ENCODE results near the gene MAD2L2. TPM values are rescaled to one million over a fixed set of nuclear protein-coding genes. Genes with fewer than 3 reads are reported as not detected.

The MAD2L2 gene
- polyA plus RNA-seq, 2 of the 4 experiments (the other 2 are of a cell fraction), result 31.2 to 32.5 TPM

- peak overlapping the region; percentile 26 for H3K4me3 ChIP-seq
- H3K27ac ChIP-seq, result peak overlapping the region; percentile 56 to 81; a peak in 5 of 6 replicates
- H3K4me2 ChIP-seq, result peak overlapping the region; percentile 83
- FAIRE-seq (no peak), ATAC-seq (peak; percentile 62 to 84), DNase-seq (ENCODE audit: low read depth in 1 of 2, low spot score in 1 of 2) (peak; percentile 57 to 84)
- ChIA-PET POLR2A (no interaction called here), CTCF (interaction anchor here (0.6 to 11.1 kb wide), 30 partner anchors 9 to 613 kb away, joined by 3 to 124 read pairs (median 4); partner anchors contain the start of genes AGTRAP, DISP3 and FBXO6)
- TF ChIP-seq, protein P1, sequence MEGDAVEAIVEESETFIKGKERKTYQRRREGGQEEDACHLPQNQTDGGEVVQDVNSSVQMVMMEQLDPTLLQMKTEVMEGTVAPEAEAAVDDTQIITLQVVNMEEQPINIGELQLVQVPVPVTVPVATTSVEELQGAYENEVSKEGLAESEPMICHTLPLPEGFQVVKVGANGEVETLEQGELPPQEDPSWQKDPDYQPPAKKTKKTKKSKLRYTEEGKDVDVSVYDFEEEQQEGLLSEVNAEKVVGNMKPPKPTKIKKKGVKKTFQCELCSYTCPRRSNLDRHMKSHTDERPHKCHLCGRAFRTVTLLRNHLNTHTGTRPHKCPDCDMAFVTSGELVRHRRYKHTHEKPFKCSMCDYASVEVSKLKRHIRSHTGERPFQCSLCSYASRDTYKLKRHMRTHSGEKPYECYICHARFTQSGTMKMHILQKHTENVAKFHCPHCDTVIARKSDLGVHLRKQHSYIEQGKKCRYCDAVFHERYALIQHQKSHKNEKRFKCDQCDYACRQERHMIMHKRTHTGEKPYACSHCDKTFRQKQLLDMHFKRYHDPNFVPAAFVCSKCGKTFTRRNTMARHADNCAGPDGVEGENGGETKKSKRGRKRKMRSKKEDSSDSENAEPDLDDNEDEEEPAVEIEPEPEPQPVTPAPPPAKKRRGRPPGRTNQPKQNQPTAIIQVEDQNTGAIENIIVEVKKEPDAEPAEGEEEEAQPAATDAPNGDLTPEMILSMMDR (IDR thresholded peaks at IDR 0.05), result peak; percentile 79
- no peak for TF ChIP-seq EHF (CRISPR knock-in tag; IDR thresholded peaks at IDR 0.05)
- peak; percentile 91 for TF ChIP-seq ZFP36 (IDR thresholded peaks at IDR 0.05; ENCODE audit: borderline replicate concordance, partially characterized antibody)
- no peak for TF ChIP-seq RARB (CRISPR knock-in tag; IDR thresholded peaks at IDR 0.05)
- TF ChIP-seq POLR2A (IDR thresholded peaks at IDR 0.05; ENCODE audit: low read length), result peak; percentile 14; the same call in 1 of the 2 replicates
- TF ChIP-seq PHF8 (IDR thresholded peaks at IDR 0.05; ENCODE audit: borderline replicate concordance, low read depth), result no peak
- TF ChIP-seq JUN (IDR thresholded peaks at IDR 0.05), result 0 out of 5 replicates have a peak, but pooled peaks of 1 of the 2 experiments have one; percentile 17
- no peak for TF ChIP-seq TP53 (CRISPR knock-in tag; IDR thresholded peaks at IDR 0.05)
- peak; percentile 80 for TF ChIP-seq SMC3 (IDR thresholded peaks at IDR 0.05)
- 0 out of 2 replicates have a peak, but pooled peaks have one; percentile 45 for TF ChIP-seq MAX (IDR thresholded peaks at IDR 0.05)
- TF ChIP-seq RAD21 (conservative IDR thresholded peaks at IDR 0.05 in 1 of 2, IDR thresholded peaks at IDR 0.05 in 1 of 2), result peak; percentile 65 to 76
- no peak for TF ChIP-seq PBX3 (IDR thresholded peaks at IDR 0.05)
- no peaks in the 10 kb centered on the region for H3K9me3 ChIP-seq
- peaks cover 16% of the 10 kb centered on the region for H3K4me1 ChIP-seq
- WGBS (ENCODE audit: missing lambda C conversion rate), result 50% methylated on average over 1 of the region's 47 CpGs
Measured at GRCh38 chr1:11650331-11650991, 30.5 kb downstream of the MAD2L2 start.

DNA sequence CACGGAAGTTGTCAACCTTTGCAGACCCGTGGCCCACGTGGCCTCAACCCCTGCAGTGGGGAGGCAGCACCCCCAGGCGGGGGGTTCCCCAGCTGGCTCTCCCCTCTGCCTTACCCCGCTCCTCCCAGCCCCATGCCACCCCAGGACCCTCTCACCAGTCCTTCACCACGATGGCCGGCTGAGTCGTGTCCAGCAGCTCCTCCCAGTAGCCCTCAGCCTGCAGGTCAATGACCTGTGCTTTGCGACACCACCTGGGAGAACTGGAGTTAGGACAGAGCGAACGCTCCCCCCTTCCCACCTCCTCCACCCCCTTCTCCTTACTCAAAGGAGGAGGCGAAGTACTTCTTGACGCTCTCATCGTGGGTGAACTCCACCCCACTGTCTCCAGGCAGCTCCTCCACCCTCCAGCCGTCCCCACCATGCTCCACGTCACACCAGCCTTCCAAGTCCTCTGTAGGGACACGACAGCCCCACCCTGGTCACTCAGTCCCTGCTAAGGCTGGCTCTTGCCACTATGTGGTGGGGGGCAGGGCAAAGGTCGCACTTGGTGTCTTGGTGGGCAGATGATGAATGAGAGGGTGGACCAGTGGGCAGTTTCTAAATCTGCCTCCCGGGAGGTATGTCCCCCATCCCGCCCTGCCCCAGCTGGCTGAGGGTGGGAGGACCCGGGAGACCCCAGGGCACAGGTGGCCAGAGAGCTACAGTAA, 31.2 kb downstream of the MAD2L2 start:
- ATAC-seq (no peak), DNase-seq (ENCODE audit: low read depth in 1 of 2, low spot score in 1 of 2) (no peak), FAIRE-seq (no peak)
- 52% methylated on average over 15 of the region's 21 CpGs for WGBS (ENCODE audit: missing lambda C conversion rate)
- TF ChIP-seq RFX5 (IDR thresholded peaks at IDR 0.05) (no peak), PBX3 (IDR thresholded peaks at IDR 0.05) (no peak), FOSL2 (IDR thresholded peaks at IDR 0.05) (no peak), FOSL2 (CRISPR knock-in tag; IDR thresholded peaks at IDR 0.05) (no peak), REST (IDR thresholded peaks at IDR 0.05) (no peak), HES2 (IDR thresholded peaks at IDR 0.05) (no peak), HEYL (CRISPR knock-in tag; IDR thresholded peaks at IDR 0.05) (no peak), SMC3 (IDR thresholded peaks at IDR 0.05) (no peak), JUN (IDR thresholded peaks at IDR 0.05) (no peak), FOXS1 (CRISPR knock-in tag; IDR thresholded peaks at IDR 0.05) (no peak), FOSB (CRISPR knock-in tag; IDR thresholded peaks at IDR 0.05) (no peak), EP300 (IDR thresholded peaks at IDR 0.05) (no peak), TFCP2L1 (CRISPR knock-in tag; IDR thresholded peaks at IDR 0.05) (no peak), BHLHE40 (IDR thresholded peaks at IDR 0.05; ENCODE audit: low read depth, low read length) (no peak)
- Histone ChIP-seq H3K4me2 (peak overlapping the region; percentile 83), H3K27ac (peak overlapping the region in 1 of 2 experiments; percentile 81; a peak in 3 of 6 replicates), H3K9me3 (no peaks in the 10 kb centered on the region), H3K4me1 (peaks cover 14% of the 10 kb centered on the region), H3K4me3 (peak overlapping the region; percentile 26; the same call in 2 of the 3 replicates)
- ChIA-PET POLR2A (no interaction called here), CTCF (interaction anchor here (0.5 to 11.1 kb wide), 29 partner anchors 8 to 613 kb away, joined by 3 to 124 read pairs (median 5); partner anchors contain the start of genes AGTRAP, DISP3 and FBXO6)
